ENCODE measurements around the gene ADARB1.

DNA sequence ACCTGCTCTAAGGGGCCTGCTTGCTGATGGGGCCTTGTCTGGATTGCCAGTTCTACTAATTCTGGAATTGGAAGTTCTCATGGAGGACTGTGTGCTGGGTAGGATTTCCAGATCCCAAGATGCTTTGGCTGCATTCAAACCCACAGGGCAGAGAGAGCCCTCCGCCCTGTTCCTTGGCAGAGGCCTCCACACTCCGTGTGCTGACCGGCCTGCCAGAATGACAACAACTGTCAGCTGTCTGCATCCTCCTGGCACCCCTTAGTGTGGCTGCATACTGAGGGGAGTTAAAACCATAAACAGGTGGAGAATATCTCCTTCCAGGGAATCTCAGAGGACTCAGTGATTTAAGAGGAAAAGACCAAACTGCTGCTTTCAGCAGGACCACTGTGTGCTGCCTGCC, 60.7 kb downstream of the ADARB1 start:
- TF ChIP-seq, protein P1, sequence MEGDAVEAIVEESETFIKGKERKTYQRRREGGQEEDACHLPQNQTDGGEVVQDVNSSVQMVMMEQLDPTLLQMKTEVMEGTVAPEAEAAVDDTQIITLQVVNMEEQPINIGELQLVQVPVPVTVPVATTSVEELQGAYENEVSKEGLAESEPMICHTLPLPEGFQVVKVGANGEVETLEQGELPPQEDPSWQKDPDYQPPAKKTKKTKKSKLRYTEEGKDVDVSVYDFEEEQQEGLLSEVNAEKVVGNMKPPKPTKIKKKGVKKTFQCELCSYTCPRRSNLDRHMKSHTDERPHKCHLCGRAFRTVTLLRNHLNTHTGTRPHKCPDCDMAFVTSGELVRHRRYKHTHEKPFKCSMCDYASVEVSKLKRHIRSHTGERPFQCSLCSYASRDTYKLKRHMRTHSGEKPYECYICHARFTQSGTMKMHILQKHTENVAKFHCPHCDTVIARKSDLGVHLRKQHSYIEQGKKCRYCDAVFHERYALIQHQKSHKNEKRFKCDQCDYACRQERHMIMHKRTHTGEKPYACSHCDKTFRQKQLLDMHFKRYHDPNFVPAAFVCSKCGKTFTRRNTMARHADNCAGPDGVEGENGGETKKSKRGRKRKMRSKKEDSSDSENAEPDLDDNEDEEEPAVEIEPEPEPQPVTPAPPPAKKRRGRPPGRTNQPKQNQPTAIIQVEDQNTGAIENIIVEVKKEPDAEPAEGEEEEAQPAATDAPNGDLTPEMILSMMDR (conservative IDR thresholded peaks at IDR 0.05; ENCODE audit: low read depth in 2 of 2), result no peak
- TF ChIP-seq EZH2phosphoT487 (IDR thresholded peaks at IDR 0.05; ENCODE audit: unreplicated experiment), result no peak
- TF ChIP-seq JUNB (IDR thresholded peaks at IDR 0.05; ENCODE audit: unreplicated experiment), result no peak
- no peak for TF ChIP-seq EZH2 (IDR thresholded peaks at IDR 0.05; ENCODE audit: low read depth, unreplicated experiment)
- TF ChIP-seq POLR2AphosphoS5 (IDR thresholded peaks at IDR 0.05; ENCODE audit: low read depth), result no peak
- no peak for TF ChIP-seq NANOG (IDR thresholded peaks at IDR 0.05; ENCODE audit: borderline replicate concordance)
- TF ChIP-seq, protein P2, sequence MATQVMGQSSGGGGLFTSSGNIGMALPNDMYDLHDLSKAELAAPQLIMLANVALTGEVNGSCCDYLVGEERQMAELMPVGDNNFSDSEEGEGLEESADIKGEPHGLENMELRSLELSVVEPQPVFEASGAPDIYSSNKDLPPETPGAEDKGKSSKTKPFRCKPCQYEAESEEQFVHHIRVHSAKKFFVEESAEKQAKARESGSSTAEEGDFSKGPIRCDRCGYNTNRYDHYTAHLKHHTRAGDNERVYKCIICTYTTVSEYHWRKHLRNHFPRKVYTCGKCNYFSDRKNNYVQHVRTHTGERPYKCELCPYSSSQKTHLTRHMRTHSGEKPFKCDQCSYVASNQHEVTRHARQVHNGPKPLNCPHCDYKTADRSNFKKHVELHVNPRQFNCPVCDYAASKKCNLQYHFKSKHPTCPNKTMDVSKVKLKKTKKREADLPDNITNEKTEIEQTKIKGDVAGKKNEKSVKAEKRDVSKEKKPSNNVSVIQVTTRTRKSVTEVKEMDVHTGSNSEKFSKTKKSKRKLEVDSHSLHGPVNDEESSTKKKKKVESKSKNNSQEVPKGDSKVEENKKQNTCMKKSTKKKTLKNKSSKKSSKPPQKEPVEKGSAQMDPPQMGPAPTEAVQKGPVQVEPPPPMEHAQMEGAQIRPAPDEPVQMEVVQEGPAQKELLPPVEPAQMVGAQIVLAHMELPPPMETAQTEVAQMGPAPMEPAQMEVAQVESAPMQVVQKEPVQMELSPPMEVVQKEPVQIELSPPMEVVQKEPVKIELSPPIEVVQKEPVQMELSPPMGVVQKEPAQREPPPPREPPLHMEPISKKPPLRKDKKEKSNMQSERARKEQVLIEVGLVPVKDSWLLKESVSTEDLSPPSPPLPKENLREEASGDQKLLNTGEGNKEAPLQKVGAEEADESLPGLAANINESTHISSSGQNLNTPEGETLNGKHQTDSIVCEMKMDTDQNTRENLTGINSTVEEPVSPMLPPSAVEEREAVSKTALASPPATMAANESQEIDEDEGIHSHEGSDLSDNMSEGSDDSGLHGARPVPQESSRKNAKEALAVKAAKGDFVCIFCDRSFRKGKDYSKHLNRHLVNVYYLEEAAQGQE (IDR thresholded peaks at IDR 0.05; ENCODE audit: unreplicated experiment), result no peak
- TF ChIP-seq, protein P3, sequence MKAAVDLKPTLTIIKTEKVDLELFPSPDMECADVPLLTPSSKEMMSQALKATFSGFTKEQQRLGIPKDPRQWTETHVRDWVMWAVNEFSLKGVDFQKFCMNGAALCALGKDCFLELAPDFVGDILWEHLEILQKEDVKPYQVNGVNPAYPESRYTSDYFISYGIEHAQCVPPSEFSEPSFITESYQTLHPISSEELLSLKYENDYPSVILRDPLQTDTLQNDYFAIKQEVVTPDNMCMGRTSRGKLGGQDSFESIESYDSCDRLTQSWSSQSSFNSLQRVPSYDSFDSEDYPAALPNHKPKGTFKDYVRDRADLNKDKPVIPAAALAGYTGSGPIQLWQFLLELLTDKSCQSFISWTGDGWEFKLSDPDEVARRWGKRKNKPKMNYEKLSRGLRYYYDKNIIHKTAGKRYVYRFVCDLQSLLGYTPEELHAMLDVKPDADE (IDR thresholded peaks at IDR 0.05), result no peak
- TF ChIP-seq, protein P4, sequence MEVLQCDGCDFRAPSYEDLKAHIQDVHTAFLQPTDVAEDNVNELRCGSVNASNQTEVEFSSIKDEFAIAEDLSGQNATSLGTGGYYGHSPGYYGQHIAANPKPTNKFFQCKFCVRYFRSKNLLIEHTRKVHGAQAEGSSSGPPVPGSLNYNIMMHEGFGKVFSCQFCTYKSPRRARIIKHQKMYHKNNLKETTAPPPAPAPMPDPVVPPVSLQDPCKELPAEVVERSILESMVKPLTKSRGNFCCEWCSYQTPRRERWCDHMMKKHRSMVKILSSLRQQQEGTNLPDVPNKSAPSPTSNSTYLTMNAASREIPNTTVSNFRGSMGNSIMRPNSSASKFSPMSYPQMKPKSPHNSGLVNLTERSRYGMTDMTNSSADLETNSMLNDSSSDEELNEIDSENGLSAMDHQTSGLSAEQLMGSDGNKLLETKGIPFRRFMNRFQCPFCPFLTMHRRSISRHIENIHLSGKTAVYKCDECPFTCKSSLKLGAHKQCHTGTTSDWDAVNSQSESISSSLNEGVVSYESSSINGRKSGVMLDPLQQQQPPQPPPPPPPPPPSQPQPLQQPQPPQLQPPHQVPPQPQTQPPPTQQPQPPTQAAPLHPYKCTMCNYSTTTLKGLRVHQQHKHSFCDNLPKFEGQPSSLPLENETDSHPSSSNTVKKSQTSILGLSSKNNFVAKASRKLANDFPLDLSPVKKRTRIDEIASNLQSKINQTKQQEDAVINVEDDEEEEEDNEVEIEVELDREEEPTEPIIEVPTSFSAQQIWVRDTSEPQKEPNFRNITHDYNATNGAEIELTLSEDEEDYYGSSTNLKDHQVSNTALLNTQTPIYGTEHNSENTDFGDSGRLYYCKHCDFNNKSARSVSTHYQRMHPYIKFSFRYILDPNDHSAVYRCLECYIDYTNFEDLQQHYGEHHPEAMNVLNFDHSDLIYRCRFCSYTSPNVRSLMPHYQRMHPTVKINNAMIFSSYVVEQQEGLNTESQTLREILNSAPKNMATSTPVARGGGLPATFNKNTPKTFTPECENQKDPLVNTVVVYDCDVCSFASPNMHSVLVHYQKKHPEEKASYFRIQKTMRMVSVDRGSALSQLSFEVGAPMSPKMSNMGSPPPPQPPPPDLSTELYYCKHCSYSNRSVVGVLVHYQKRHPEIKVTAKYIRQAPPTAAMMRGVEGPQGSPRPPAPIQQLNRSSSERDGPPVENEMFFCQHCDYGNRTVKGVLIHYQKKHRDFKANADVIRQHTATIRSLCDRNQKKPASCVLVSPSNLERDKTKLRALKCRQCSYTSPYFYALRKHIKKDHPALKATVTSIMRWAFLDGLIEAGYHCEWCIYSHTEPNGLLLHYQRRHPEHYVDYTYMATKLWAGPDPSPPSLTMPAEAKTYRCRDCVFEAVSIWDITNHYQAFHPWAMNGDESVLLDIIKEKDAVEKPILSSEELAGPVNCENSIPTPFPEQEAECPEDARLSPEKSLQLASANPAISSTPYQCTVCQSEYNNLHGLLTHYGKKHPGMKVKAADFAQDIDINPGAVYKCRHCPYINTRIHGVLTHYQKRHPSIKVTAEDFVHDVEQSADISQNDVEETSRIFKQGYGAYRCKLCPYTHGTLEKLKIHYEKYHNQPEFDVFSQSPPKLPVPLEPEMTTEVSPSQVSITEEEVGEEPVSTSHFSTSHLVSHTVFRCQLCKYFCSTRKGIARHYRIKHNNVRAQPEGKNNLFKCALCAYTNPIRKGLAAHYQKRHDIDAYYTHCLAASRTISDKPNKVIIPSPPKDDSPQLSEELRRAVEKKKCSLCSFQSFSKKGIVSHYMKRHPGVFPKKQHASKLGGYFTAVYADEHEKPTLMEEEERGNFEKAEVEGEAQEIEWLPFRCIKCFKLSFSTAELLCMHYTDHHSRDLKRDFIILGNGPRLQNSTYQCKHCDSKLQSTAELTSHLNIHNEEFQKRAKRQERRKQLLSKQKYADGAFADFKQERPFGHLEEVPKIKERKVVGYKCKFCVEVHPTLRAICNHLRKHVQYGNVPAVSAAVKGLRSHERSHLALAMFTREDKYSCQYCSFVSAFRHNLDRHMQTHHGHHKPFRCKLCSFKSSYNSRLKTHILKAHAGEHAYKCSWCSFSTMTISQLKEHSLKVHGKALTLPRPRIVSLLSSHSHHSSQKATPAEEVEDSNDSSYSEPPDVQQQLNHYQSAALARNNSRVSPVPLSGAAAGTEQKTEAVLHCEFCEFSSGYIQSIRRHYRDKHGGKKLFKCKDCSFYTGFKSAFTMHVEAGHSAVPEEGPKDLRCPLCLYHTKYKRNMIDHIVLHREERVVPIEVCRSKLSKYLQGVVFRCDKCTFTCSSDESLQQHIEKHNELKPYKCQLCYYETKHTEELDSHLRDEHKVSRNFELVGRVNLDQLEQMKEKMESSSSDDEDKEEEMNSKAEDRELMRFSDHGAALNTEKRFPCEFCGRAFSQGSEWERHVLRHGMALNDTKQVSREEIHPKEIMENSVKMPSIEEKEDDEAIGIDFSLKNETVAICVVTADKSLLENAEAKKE (CRISPR knock-in tag; IDR thresholded peaks at IDR 0.05), result no peak
- TF ChIP-seq CREB1 (CRISPR knock-in tag; IDR thresholded peaks at IDR 0.05; ENCODE audit: low read depth), result no peak
